Gastrocnemius medialis (tissue), 4 donors: Measurements from ENCODE around the gene COL23A1.

Experiments
- CTCF ChIP-seq, 5 experiments: fragments of 450-650 bp in 3 of 5; fragments of 200-600 bp in 2 of 5; sonication (generic) in 2 of 5; IDR thresholded peaks in 4 of 5; conservative IDR thresholded peaks in 1 of 5; 1 replicate in 4 of 5; 2 replicates in 1 of 5; pipeline ENCODE4 v1.5.1; 2016 to 2019; ENCODE audit warnings: antibody characterized with exemption in 5 of 5, mild to moderate bottlenecking in 3 of 5, moderate library complexity in 3 of 5
- POLR2A ChIP-seq, 2 donors: fragments of 450-650 bp; IDR thresholded peaks; one replicate each; pipeline ENCODE4 v1.6.1; 2017; ENCODE audit warnings: antibody characterized with exemption in 2 of 2, mild to moderate bottlenecking in 2 of 2, moderate library complexity in 2 of 2

GRCh38 chr5:178391480-178391879 is 198.7 kb downstream of the COL23A1 start:
- TF ChIP-seq CTCF (IDR thresholded peaks at IDR 0.05 in 4 of 5, conservative IDR thresholded peaks at IDR 0.05 in 1 of 5) = no peak
- TF ChIP-seq POLR2A (IDR thresholded peaks at IDR 0.05) = no peak
